BLaER1 treated with 17β-estradiol and CSF1 and Interleukin-3, amounts not matched to agents 10 nM and 100 nM (cell line): Measurements from ENCODE around the gene GOPC.
A peak's percentile ranks its signal among the peaks of the same experiment; 100 is the strongest.

Experiments used
- H3K27ac ChIP-seq, 11 experiments: shearing (Covaris generic); formaldehyde crosslinking; 2 replicates each; pipeline ENCODE4 v1.8.1; 2022
- H3K27me3 ChIP-seq, 11 experiments: shearing (Covaris generic); formaldehyde crosslinking; 2 replicates each; pipeline ENCODE4 v1.8.1; 2022
- H3K36me3 ChIP-seq, 11 experiments: shearing (Covaris generic); formaldehyde crosslinking; 2 replicates each; pipeline ENCODE4 v1.8.1; 2022
- H3K4me1 ChIP-seq, 10 experiments: shearing (Covaris generic); formaldehyde crosslinking; 2 replicates each; pipeline ENCODE4 v1.8.1; 2022
- H3K4me2 ChIP-seq, 11 experiments: shearing (Covaris generic); formaldehyde crosslinking; 2 replicates each; pipeline ENCODE4 v1.8.1; 2022
- H3K4me3 ChIP-seq, 10 experiments: shearing (Covaris generic); formaldehyde crosslinking; 2 replicates each; pipeline ENCODE4 v1.8.1; 2022
- H3K9ac ChIP-seq, 11 experiments: shearing (Covaris generic); formaldehyde crosslinking; 2 replicates each; pipeline ENCODE4 v1.8.1; 2022
- H3K9me3 ChIP-seq, 11 experiments: shearing (Covaris generic); formaldehyde crosslinking; replicated peaks in 1 of 11; 2 replicates each; pipeline ENCODE4 v1.8.1; 2022
- H4K20me1 ChIP-seq, 11 experiments: shearing (Covaris generic); formaldehyde crosslinking; 2 replicates each; pipeline ENCODE4 v1.8.1; 2022
- Cebpa-rat ChIP-seq, 11 experiments: shearing (Covaris generic); IDR thresholded peaks; 2 replicates each; pipeline ENCODE4 v1.8.1; 2022

GOPC gene

DNA sequence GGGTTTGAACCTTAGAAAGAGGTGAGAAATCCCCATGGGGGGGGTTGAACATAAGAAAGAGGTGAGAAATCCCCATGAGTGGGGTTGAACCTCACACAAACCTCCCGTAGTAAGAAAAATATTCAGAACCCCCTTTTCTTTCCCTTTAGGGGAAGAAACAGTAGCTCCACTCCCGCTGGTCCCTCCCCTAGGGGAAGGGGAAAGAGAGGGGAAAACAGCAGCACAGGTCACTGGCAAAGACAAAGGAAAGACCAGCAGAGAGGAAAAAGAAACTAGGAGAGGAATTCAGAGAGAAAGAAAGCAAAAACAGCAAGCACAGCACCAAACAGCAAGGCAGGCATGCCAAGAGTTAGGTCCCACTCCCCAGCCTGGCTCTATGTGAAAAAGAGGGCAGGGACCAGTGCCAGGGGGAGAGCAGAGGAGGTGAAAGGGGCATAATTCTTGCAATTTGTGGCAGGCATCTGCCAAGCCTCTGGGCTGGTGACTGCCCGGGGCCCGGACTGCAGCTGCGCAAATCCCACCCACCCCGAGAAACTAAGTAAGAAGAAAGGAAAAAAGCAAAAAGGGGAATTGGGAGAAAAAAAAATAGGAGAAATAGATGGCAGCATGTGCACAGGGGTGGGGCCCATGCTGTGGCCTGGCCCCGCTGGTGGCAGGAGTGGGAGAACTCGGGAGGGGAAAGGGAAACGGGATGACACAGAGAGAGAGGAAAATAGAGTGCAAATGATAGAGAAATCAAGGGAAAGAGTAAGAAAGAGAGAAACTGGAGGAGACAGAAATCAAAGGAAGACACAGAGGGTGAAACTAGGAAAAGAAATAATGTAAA, 15.1 kb upstream of the GOPC start:
- Histone ChIP-seq H3K9me3 (peaks cover 0 to 6% (median 0%) of the 10 kb centered on the region in 11 experiments; a peak in 4 of 22 replicates), H4K20me1 (no peaks in the 10 kb centered on the region), H3K4me3 (no peak overlapping the region), H3K9ac (no peak overlapping the region), H3K4me2 (no peak overlapping the region), H3K4me1 (peaks cover 0 to 9% (median 0%) of the 10 kb centered on the region in 10 experiments; a peak in 7 of 20 replicates), H3K27ac (no peak overlapping the region), H3K36me3 (no peaks in the 10 kb centered on the region), H3K27me3 (no peaks in the 10 kb centered on the region)
- no peak for TF ChIP-seq Cebpa-rat (IDR thresholded peaks at IDR 0.05)

- Histone ChIP-seq H3K36me3 (no peaks in the 10 kb centered on the region), H3K4me3 (no peak overlapping the region), H3K27me3 (no peaks in the 10 kb centered on the region), H3K9ac (no peak overlapping the region), H3K27ac (no peak overlapping the region), H3K9me3 (no peaks in the 10 kb centered on the region), H4K20me1 (no peaks in the 10 kb centered on the region), H3K4me1 (peaks cover 0 to 9% (median 0%) of the 10 kb centered on the region in 10 experiments; a peak in 7 of 20 replicates), H3K4me2 (no peak overlapping the region)
- no peak for TF ChIP-seq Cebpa-rat (IDR thresholded peaks at IDR 0.05)
These were observed 14.3 kb upstream of the GOPC start for GRCh38 chr6:117616391-117617209.

DNA sequence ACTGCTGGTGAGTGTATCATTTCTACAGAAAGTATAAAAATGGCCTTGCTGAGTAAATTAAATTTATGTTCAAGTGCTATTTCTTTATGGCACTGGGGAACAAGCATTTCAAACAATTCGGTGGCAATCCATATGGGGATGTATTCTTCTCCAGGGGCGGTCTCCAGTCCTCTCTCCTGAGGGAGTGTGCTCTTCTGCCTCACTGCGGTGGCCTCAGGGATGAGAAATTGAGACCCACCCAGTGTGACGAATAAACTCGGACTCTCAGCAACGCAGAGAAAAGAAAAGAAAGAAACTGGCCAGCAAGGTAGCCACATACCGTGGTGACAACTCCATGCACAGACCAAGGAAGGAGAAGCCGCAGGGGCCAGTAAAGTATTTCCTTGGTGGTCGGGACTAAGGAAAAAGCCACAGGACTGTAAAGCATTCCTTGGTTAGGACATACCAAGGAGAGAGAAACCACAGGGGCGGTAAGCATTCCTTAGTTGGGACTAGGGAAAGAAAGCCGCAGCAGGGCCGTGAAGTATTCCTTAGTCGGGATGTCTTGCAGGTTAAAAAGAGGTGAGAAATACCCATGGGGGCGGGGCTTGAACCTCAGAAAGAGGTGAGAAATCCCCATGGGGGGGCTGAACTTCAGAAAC, 13.6 kb upstream of the GOPC start:
- no peaks in the 10 kb centered on the region for H3K27me3 ChIP-seq
- H4K20me1 ChIP-seq: no peaks in the 10 kb centered on the region
- H3K4me1 ChIP-seq: peaks cover 0 to 9% (median 0%) of the 10 kb centered on the region in 10 experiments; a peak in 7 of 20 replicates
- no peaks in the 10 kb centered on the region for H3K36me3 ChIP-seq
- H3K27ac ChIP-seq: no peak overlapping the region
- no peaks in the 10 kb centered on the region for H3K9me3 ChIP-seq
- H3K4me3 ChIP-seq: no peak overlapping the region
- no peak overlapping the region for H3K4me2 ChIP-seq
- H3K9ac ChIP-seq: no peak overlapping the region
- no peak for TF ChIP-seq Cebpa-rat (IDR thresholded peaks at IDR 0.05)

- Histone ChIP-seq H3K27ac (no peak overlapping the region), H3K27me3 (no peaks in the 10 kb centered on the region), H3K4me1 (peaks cover 0 to 9% (median 0%) of the 10 kb centered on the region in 10 experiments; a peak in 7 of 20 replicates), H3K9ac (no peak overlapping the region), H3K4me2 (peak overlapping the region in 4 of 11 experiments; percentile 4 to 31 (median 18); a peak in 6 of 22 replicates), H4K20me1 (no peaks in the 10 kb centered on the region), H3K4me3 (no peak overlapping the region), H3K9me3 (no peaks in the 10 kb centered on the region), H3K36me3 (no peaks in the 10 kb centered on the region)
- TF ChIP-seq Cebpa-rat (IDR thresholded peaks at IDR 0.05): no peak
These were observed 11.7 kb upstream of the GOPC start for GRCh38 chr6:117613920-117614560.

DNA sequence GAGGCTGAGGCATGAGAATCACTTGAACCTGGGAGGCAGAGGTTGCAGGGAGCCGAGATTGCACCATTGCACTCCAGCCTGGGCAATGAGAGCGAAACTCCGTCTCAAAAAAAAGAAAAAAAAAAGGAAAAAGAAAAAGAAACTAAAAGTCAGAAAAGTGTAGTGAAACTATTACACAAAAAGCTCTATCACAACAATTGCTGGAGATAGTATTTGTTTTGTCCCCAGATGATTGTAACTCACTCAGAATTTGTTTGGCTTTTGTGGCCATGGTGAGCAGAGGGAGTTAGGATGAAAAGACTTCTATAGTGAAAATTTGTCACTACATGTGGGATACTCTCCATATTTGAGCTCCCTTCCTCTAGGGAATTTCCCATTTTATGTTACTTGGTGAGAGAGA, 5.2 kb upstream of the GOPC start:
- peaks cover 0 to 8% (median 5%) of the 10 kb centered on the region in 10 experiments; a peak in 11 of 20 replicates for H3K4me1 ChIP-seq
- no peak overlapping the region for H3K9ac ChIP-seq
- H3K4me2 ChIP-seq: no peak overlapping the region
- no peaks in the 10 kb centered on the region for H3K36me3 ChIP-seq
- no peaks in the 10 kb centered on the region for H3K27me3 ChIP-seq
- H3K4me3 ChIP-seq: no peak overlapping the region
- H3K27ac ChIP-seq: no peak overlapping the region
- H4K20me1 ChIP-seq: no peaks in the 10 kb centered on the region
- no peak for TF ChIP-seq Cebpa-rat (IDR thresholded peaks at IDR 0.05)
- H3K9me3 ChIP-seq: no peaks in the 10 kb centered on the region

DNA sequence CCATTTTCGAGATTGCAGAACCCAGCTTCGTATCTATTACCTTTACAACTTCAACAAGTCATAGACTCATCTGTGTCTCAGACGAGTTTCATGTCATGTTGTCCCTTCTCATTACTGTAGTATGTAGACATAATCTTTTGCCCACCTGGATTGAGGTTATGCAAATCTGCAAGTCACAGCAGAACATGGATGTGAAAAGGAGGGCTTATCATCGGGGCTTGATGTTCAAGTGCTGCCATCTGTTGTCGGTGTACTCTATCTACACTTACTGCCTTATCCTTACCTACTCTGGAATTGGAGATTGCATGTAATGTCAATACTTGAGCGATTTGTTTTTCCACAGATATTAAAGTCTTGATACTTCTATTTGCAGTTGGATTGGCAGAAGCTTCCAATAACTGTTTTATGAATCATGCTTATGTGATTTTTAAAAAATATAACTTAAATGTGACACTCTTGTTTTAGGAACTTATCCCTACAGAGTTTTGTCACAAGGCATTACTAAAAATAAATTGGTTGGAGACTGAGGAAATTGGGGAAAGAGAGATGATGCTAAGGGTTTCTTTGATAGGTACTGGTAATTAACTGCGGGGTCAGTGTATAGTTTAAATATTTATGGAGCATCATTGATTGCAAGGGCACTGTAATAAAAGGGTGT, 3.0 kb upstream of the GOPC start:
- Histone ChIP-seq H3K9me3 (no peaks in the 10 kb centered on the region), H4K20me1 (peaks cover 0 to 18% (median 10%) of the 10 kb centered on the region in 11 experiments; a peak in 10 of 22 replicates), H3K4me2 (no peak overlapping the region), H3K9ac (no peak overlapping the region), H3K27ac (no peak overlapping the region), H3K27me3 (no peaks in the 10 kb centered on the region), H3K4me3 (no peak overlapping the region), H3K36me3 (0 out of 22 replicates have a peak, but pooled peaks cover 0 to under 1% (median 0%) of the 10 kb centered on the region in 11 experiments), H3K4me1 (peaks cover 7 to 17% (median 10%) of the 10 kb centered on the region in 10 experiments)
- no peak for TF ChIP-seq Cebpa-rat (IDR thresholded peaks at IDR 0.05)

- Histone ChIP-seq H3K4me1 (peaks cover 13 to 30% (median 21%) of the 10 kb centered on the region in 10 experiments), H3K9me3 (peaks cover 0 to 1% (median 0%) of the 10 kb centered on the region in 11 experiments; a peak in 3 of 22 replicates), H3K27ac (no peak overlapping the region), H3K4me2 (no peak overlapping the region), H3K27me3 (no peaks in the 10 kb centered on the region), H3K36me3 (peaks cover 0 to 15% (median under 1%) of the 10 kb centered on the region in 11 experiments; a peak in 9 of 22 replicates), H4K20me1 (peaks cover 0 to 22% (median 15%) of the 10 kb centered on the region in 11 experiments; a peak in 10 of 22 replicates), H3K9ac (no peak overlapping the region), H3K4me3 (no peak overlapping the region)
- TF ChIP-seq Cebpa-rat (IDR thresholded peaks at IDR 0.05): no peak
These were observed 1.5 kb upstream of the GOPC start for GRCh38 chr6:117603821-117604220.
